GM23248 (cell line): ENCODE data around the gene TRIO. TPM values are rescaled to one million over a fixed set of nuclear protein-coding genes. Genes with fewer than 3 reads are reported as not detected.

Experiments used
- DNase-seq: peaks from one replicate; pipeline ENCODE4 v3.0.0-alpha.2; 2015
- H2AFZ ChIP-seq: fragments of 200-600 bp; sonication (generic); 2 replicates; pipeline ENCODE4 v1.6.1; 2016; ENCODE audit warnings: antibody characterized with exemption
- H3F3A ChIP-seq: fragments of 200-600 bp; sonication (generic); 2 replicates; pipeline ENCODE4 v1.6.1; 2016; ENCODE audit warnings: mild to moderate bottlenecking, antibody characterized with exemption, mixed run types; ENCODE audit not compliant: insufficient read depth
- H3K27ac ChIP-seq: fragments of 200-600 bp; sonication (generic); 2 replicates; pipeline ENCODE4 v1.5.1; 2016; ENCODE audit warnings: mild to moderate bottlenecking
- H3K27me3 ChIP-seq: fragments of 200-600 bp; sonication (generic); replicated peaks from 2 replicates; pipeline ENCODE4 v1.6.1; 2016; ENCODE audit warnings: mild to moderate bottlenecking; ENCODE audit not compliant: insufficient read depth
- H3K36me3 ChIP-seq: fragments of 200-600 bp; sonication (generic); 2 replicates; pipeline ENCODE4 v1.6.1; 2016; ENCODE audit warnings: low read depth, mild to moderate bottlenecking
- H3K4me1 ChIP-seq: fragments of 200-600 bp; sonication (generic); 2 replicates; pipeline ENCODE4 v1.6.1; 2016; ENCODE audit warnings: mild to moderate bottlenecking; ENCODE audit not compliant: insufficient read depth
- H3K4me2 ChIP-seq: fragments of 200-600 bp; sonication (generic); one replicate; pipeline ENCODE4 v1.6.1; 2016; ENCODE audit warnings: mild to moderate bottlenecking; ENCODE audit not compliant: unreplicated experiment
- H3K4me3 ChIP-seq: fragments of 200-600 bp; sonication (generic); 2 replicates; pipeline ENCODE4 v1.5.1; 2016; ENCODE audit warnings: mild to moderate bottlenecking
- H3K79me2 ChIP-seq: fragments of 200-600 bp; sonication (generic); 2 replicates; pipeline ENCODE4 v1.6.1; 2016; ENCODE audit warnings: mild to moderate bottlenecking; ENCODE audit not compliant: insufficient read depth
- H3K9ac ChIP-seq: fragments of 200-600 bp; sonication (generic); 2 replicates; pipeline ENCODE4 v1.6.1; 2016; ENCODE audit warnings: mild to moderate bottlenecking
- H3K9me2 ChIP-seq: fragments of 200-600 bp; sonication (generic); 2 replicates; pipeline ENCODE4 v1.6.1; 2016; ENCODE audit warnings: mixed run types, mild to moderate bottlenecking, moderate library complexity; ENCODE audit not compliant: insufficient read depth
- H3K9me3 ChIP-seq: fragments of 200-600 bp; sonication (generic); one replicate; pipeline ENCODE4 v1.6.1; 2017; ENCODE audit warnings: low read depth
- H4K20me1 ChIP-seq: fragments of 200-600 bp; sonication (generic); 2 replicates; pipeline ENCODE4 v1.6.0; 2016; ENCODE audit not compliant: insufficient read depth
- EZH2 ChIP-seq: fragments of 200-600 bp; sonication (generic); IDR thresholded peaks from 2 replicates; pipeline ENCODE4 v1.6.1; 2018; ENCODE audit warnings: antibody characterized with exemption, mild to moderate bottlenecking; ENCODE audit not compliant: insufficient read depth, poor library complexity, severe bottlenecking
- EZH2phosphoT487 ChIP-seq: fragments of 200-600 bp; sonication (generic); IDR thresholded peaks from 2 replicates; pipeline ENCODE4 v1.6.1; 2018; ENCODE audit warnings: antibody characterized with exemption, moderate library complexity, mild to moderate bottlenecking, low read depth; ENCODE audit not compliant: insufficient read depth
- WGBS, 2 experiments: methylation state at CpG; one replicate each; pipeline ENCODE4 v1.1.6; 2015 to 2017; ENCODE audit warnings: low lambda C conversion rate in 2 of 2, low coverage in 1 of 2; ENCODE audit errors: missing lambda C conversion rate in 2 of 2; 5-methylcytosine and 5-hydroxymethylcytosine counted together
- in situ Hi-C: fragments of 300-500 bp; cut with MboI; formaldehyde crosslinking; loops from 2 replicates; pipeline ENCODE4 v1.15.0; 2020
- polyA plus RNA-seq: library from polyadenylated mRNA; unstranded; fragments of >200 nt; fragmentation: Nextera tagmentation; extraction: Ambion mirVana; gene quantifications from 2 replicates; pipeline ENCODE4 v1.2.1, GENCODE V29; 2016
- total RNA-seq: library from RNA; depleted of rRNA; stranded (reverse); fragments of >200 nt; shearing (Covaris generic); gene quantifications from 2 replicates; pipeline ENCODE4 v1.2.3, GENCODE V29; 2014

TRIO gene
- total and polyA plus RNA-seq, 2 experiments from 2014 or later = 28.1 to 198 TPM

GRCh38 chr5:14528115-14528514 is 385.0 kb downstream of the TRIO start:
- Histone ChIP-seq H4K20me1 (no peaks in the 10 kb centered on the region), H3K4me3 (no peak overlapping the region), H3K9me2 (no peaks in the 10 kb centered on the region), H3K4me2 (no peak overlapping the region), H2AFZ (no peak overlapping the region), H3K36me3 (no peaks in the 10 kb centered on the region), H3K9ac (no peak overlapping the region), H3K4me1 (no peaks in the 10 kb centered on the region), H3K27ac (no peak overlapping the region), H3F3A (no peaks in the 10 kb centered on the region), H3K79me2 (no peaks in the 10 kb centered on the region), H3K9me3 (no peaks in the 10 kb centered on the region), H3K27me3 (0 out of 2 replicates have a peak, but pooled peaks cover 4% of the 10 kb centered on the region)
- no peak for DNase-seq
- in situ Hi-C loops = no loop called here
- 75 to 84% methylated on average over 6 of the region's 6 CpGs for WGBS, 2 experiments
- no peak for TF ChIP-seq EZH2
- TF ChIP-seq EZH2phosphoT487 = no peak

GRCh38 chr5:14528926-14529325 is 385.8 kb downstream of the TRIO start:
- H3K27ac ChIP-seq = no peak overlapping the region
- 0 out of 2 replicates have a peak, but pooled peaks cover 4% of the 10 kb centered on the region for H3K27me3 ChIP-seq
- no peaks in the 10 kb centered on the region for H3F3A ChIP-seq
- in situ Hi-C loops = no loop called here
- no peaks in the 10 kb centered on the region for H3K36me3 ChIP-seq
- H3K9ac ChIP-seq = no peak overlapping the region
- no peak overlapping the region for H3K4me2 ChIP-seq
- WGBS, 2 experiments = 91 to 95% methylated on average over 1 of the region's 1 CpG
- no peak overlapping the region for H2AFZ ChIP-seq
- no peak for TF ChIP-seq EZH2phosphoT487
- no peak for TF ChIP-seq EZH2
- no peaks in the 10 kb centered on the region for H3K9me2 ChIP-seq
- no peak overlapping the region for H3K4me3 ChIP-seq
- no peaks in the 10 kb centered on the region for H3K9me3 ChIP-seq
- no peaks in the 10 kb centered on the region for H4K20me1 ChIP-seq
- no peaks in the 10 kb centered on the region for H3K79me2 ChIP-seq
- no peaks in the 10 kb centered on the region for H3K4me1 ChIP-seq
- no peak for DNase-seq

- no peaks in the 10 kb centered on the region for H3K79me2 ChIP-seq
- WGBS, 2 experiments = 80% methylated on average over 7 of the region's 7 CpGs
- in situ Hi-C loops = no loop called here
Measured at GRCh38 chr5:14531668-14532067, 388.5 kb downstream of the TRIO start.

GRCh38 chr5:14532180-14532579 is 389.0 kb downstream of the TRIO start:
- no peaks in the 10 kb centered on the region for H3F3A ChIP-seq
- no peaks in the 10 kb centered on the region for H3K79me2 ChIP-seq
- DNase-seq = no peak
- no peaks in the 10 kb centered on the region for H3K9me3 ChIP-seq
- 0 out of 2 replicates have a peak, but pooled peaks cover 10% of the 10 kb centered on the region for H3K27me3 ChIP-seq
- no peaks in the 10 kb centered on the region for H4K20me1 ChIP-seq
- no peak overlapping the region for H3K9ac ChIP-seq
- H2AFZ ChIP-seq = no peak overlapping the region
- no peak overlapping the region for H3K4me2 ChIP-seq
- no peak overlapping the region for H3K27ac ChIP-seq
- 35 to 40% methylated on average over 3 of the region's 3 CpGs for WGBS, 2 experiments
- no peaks in the 10 kb centered on the region for H3K4me1 ChIP-seq
- H3K4me3 ChIP-seq = no peak overlapping the region
- in situ Hi-C loops = no loop called here
- no peak for TF ChIP-seq EZH2phosphoT487
- TF ChIP-seq EZH2 = no peak
- no peaks in the 10 kb centered on the region for H3K36me3 ChIP-seq
- H3K9me2 ChIP-seq = no peaks in the 10 kb centered on the region

More at GRCh38 chr5:14531668-14532067, 388.5 kb downstream of the TRIO start:
- DNase-seq = no peak
- Histone ChIP-seq H4K20me1 (no peaks in the 10 kb centered on the region), H3K9me2 (no peaks in the 10 kb centered on the region), H3K9me3 (no peaks in the 10 kb centered on the region), H3K27me3 (0 out of 2 replicates have a peak, but pooled peaks cover 10% of the 10 kb centered on the region), H3K27ac (no peak overlapping the region), H3K9ac (no peak overlapping the region), H2AFZ (no peak overlapping the region), H3K36me3 (no peaks in the 10 kb centered on the region), H3K4me1 (no peaks in the 10 kb centered on the region), H3K4me3 (no peak overlapping the region), H3K4me2 (no peak overlapping the region), H3F3A (no peaks in the 10 kb centered on the region)
- TF ChIP-seq EZH2phosphoT487 (no peak), EZH2 (no peak)

GRCh38 chr5:14534773-14535172 is 391.6 kb downstream of the TRIO start:
- Histone ChIP-seq H3K79me2 (no peaks in the 10 kb centered on the region), H2AFZ (no peak overlapping the region), H3K4me2 (no peak overlapping the region), H4K20me1 (no peaks in the 10 kb centered on the region), H3K9me3 (no peaks in the 10 kb centered on the region), H3K4me3 (no peak overlapping the region), H3K27ac (no peak overlapping the region), H3K9me2 (no peaks in the 10 kb centered on the region), H3F3A (no peaks in the 10 kb centered on the region), H3K4me1 (no peaks in the 10 kb centered on the region), H3K9ac (no peak overlapping the region), H3K36me3 (no peaks in the 10 kb centered on the region), H3K27me3 (peaks cover 29% of the 10 kb centered on the region)
- TF ChIP-seq EZH2phosphoT487 = no peak
- no peak for TF ChIP-seq EZH2
- 0 to 2% methylated on average over 7 of the region's 7 CpGs for WGBS, 2 experiments
- no peak for DNase-seq
- in situ Hi-C loops = no loop called here
